B cell (primary cell): ENCODE results near the gene BDH1. TPM values are rescaled to one million over a fixed set of nuclear protein-coding genes. Genes with fewer than 3 reads are reported as not detected.

ENCODE experiments used
- ATAC-seq: fragments of 200-7000 bp; cut with Tn5 transposase; one replicate; pipeline ENCODE4 v1.10.0; 2021; ENCODE audit warnings: low read depth, mild to moderate bottlenecking, moderate number of reproducible peaks, moderate library complexity
- CTCF ChIA-PET: fragments of 350-600 bp; sonication (Branson Sonifier 250); formaldehyde crosslinking; loops from one replicate; lab custom pipeline; 2021; ENCODE audit warnings: antibody characterized with exemption, inconsistent platforms; lab: Charles Lee
- POLR2A ChIA-PET: fragments of 350-600 bp; sonication (Branson Sonifier 250); formaldehyde crosslinking; loops from one replicate; lab custom pipeline; 2021; ENCODE audit warnings: antibody characterized with exemption; lab: Charles Lee
- DNase-seq: peaks from one replicate; pipeline ENCODE4 v3.0.0; 2013
- H2AFZ ChIP-seq: 2 replicates; pipeline ENCODE4 v1.6.1; 2012; ENCODE audit warnings: mild to moderate bottlenecking, low read depth, low read length; ENCODE audit not compliant: insufficient read depth, poor library complexity, severe bottlenecking
- H3K27ac ChIP-seq, 2 donors: 1 replicate in 1 of 2; 2 replicates in 1 of 2; pipeline ENCODE4 v1.5.1; 2012 to 2013; ENCODE audit warnings: low read length in 2 of 2, mild to moderate bottlenecking in 2 of 2, moderate library complexity in 1 of 2
- H3K27me3 ChIP-seq, 4 experiments: fragments of 200-600 bp in 1 of 4; sonication (generic) in 1 of 4; replicated peaks in 1 of 4; 1 replicate in 2 of 4; 2 replicates in 2 of 4; pipeline versions ENCODE4 v1.6.1 to v1.7.0; 2013 to 2016; ENCODE audit warnings: low read length in 3 of 4, mild to moderate bottlenecking in 2 of 4, mixed read lengths in 1 of 4, moderate library complexity in 1 of 4; ENCODE audit not compliant: insufficient read depth in 4 of 4, control insufficient read depth in 3 of 4; ENCODE audit errors: control extremely low read depth in 1 of 4
- H3K36me3 ChIP-seq, 2 experiments: replicated peaks in 1 of 2; 1 replicate in 1 of 2; 2 replicates in 1 of 2; pipeline versions ENCODE4 v1.6.1 to v1.7.1; 2013; ENCODE audit warnings: low read length in 1 of 2; ENCODE audit not compliant: insufficient read depth in 2 of 2, control insufficient read depth in 1 of 2; ENCODE audit errors: control extremely low read depth in 1 of 2, extremely low read depth in 1 of 2
- H3K4me1 ChIP-seq, 2 donors: fragments of 200-600 bp in 1 of 2; sonication (generic) in 1 of 2; 1 replicate in 1 of 2; 2 replicates in 1 of 2; pipeline versions ENCODE4 v1.5.1 to v1.6.1; 2013 to 2017; ENCODE audit warnings: low read length in 2 of 2; ENCODE audit not compliant: control insufficient read depth in 2 of 2, insufficient read depth in 2 of 2
- H3K4me2 ChIP-seq: replicated peaks from 2 replicates; pipeline ENCODE3; 2012; ENCODE audit warnings: mild to moderate bottlenecking, low read depth, low read length; ENCODE audit not compliant: poor library complexity, severe bottlenecking
- H3K4me3 ChIP-seq, 5 experiments: fragments of 200-600 bp in 1 of 5; sonication (generic) in 1 of 5; 1 replicate in 3 of 5; 2 replicates in 2 of 5; pipeline versions ENCODE4 v1.5.1 to v1.7.0; 2011 to 2016; ENCODE audit warnings: low read length in 4 of 5, mild to moderate bottlenecking in 4 of 5, low read depth in 2 of 5, control low read depth in 1 of 5, moderate library complexity in 1 of 5; ENCODE audit not compliant: insufficient read depth in 1 of 5; ENCODE audit errors: control extremely low read depth in 1 of 5, extremely low read depth in 1 of 5
- H3K79me2 ChIP-seq: fragments of 200-600 bp; sonication (generic); one replicate; pipeline ENCODE4 v1.6.0; 2016; ENCODE audit warnings: low read length; ENCODE audit not compliant: control insufficient read depth, insufficient read depth
- H3K9ac ChIP-seq: fragments of 200-600 bp; sonication (generic); 2 replicates; pipeline ENCODE4 v1.6.1; 2017; ENCODE audit warnings: mild to moderate bottlenecking, low read length, moderate library complexity
- H3K9me3 ChIP-seq, 3 donors: one replicate each; pipeline versions ENCODE4 v1.6.1 to v1.7.1; 2013; ENCODE audit warnings: low read length in 2 of 3; ENCODE audit not compliant: control insufficient read depth in 2 of 3, insufficient read depth in 1 of 3; ENCODE audit errors: control extremely low read depth in 1 of 3
- H4K20me1 ChIP-seq: 2 replicates; pipeline ENCODE4 v1.6.0; 2012; ENCODE audit warnings: mild to moderate bottlenecking, low read length; ENCODE audit not compliant: insufficient read depth, control insufficient read depth, poor library complexity, severe bottlenecking
- H3K27ac Mint-ChIP-seq: one replicate; pipeline ENCODE4 v1.8.0; 2021; ENCODE audit warnings: mixed read lengths
- H3K27me3 Mint-ChIP-seq: one replicate; pipeline ENCODE4 v1.8.0; 2021; ENCODE audit warnings: mixed read lengths
- H3K4me1 Mint-ChIP-seq: one replicate; pipeline ENCODE4 v1.8.0; 2021; ENCODE audit warnings: mixed read lengths
- H3K4me3 Mint-ChIP-seq: one replicate; pipeline ENCODE4 v1.8.0; 2021; ENCODE audit warnings: mixed read lengths
- H3K9me3 Mint-ChIP-seq: one replicate; pipeline ENCODE4 v1.8.0; 2022; ENCODE audit warnings: mixed read lengths; ENCODE audit not compliant: insufficient read depth
- CTCF ChIP-seq: fragments of 200-600 bp; IDR thresholded peaks from one replicate; pipeline ENCODE4 v1.8.0; 2022; ENCODE audit warnings: antibody characterized with exemption, mild to moderate bottlenecking
- EZH2 ChIP-seq: IDR thresholded peaks from 2 replicates; pipeline ENCODE4 v1.6.1; 2012; ENCODE audit warnings: borderline replicate concordance, low read depth, mild to moderate bottlenecking, moderate library complexity, low read length; ENCODE audit not compliant: insufficient read depth, poor library complexity, severe bottlenecking
- WGBS: methylation state at CpG from one replicate; pipeline ENCODE4 v1.1.5; 2013; ENCODE audit warnings: missing lambda C conversion rate; ENCODE audit not compliant: insufficient coverage; 5-methylcytosine and 5-hydroxymethylcytosine counted together
- intact Hi-C: fragments of 100-400 bp; cut with micrococcal nuclease; formaldehyde crosslinking; loops from one replicate; pipeline ENCODE4 v1.10.0; 2022
- polyA plus RNA-seq: library from polyadenylated mRNA; depleted of rRNA; stranded (reverse); fragments of >200 nt; gene quantifications from 2 replicates; pipeline ENCODE4 v1.2.3, GENCODE V29; 2012
- total RNA-seq, 2 donors: library from RNA; stranded (reverse); fragments of 120-200 nt in 1 of 2; gene quantifications; 1 replicate in 1 of 2; 2 replicates in 1 of 2; pipeline versions ENCODE4 v1.2.3 to v1.2.4, GENCODE V29; 2013 to 2022

Gene BDH1
- total and polyA plus RNA-seq, 2 donors (not counting 1 experiment from before 2014, with no cell fraction given): 21.1 to 59.3 TPM

GRCh38 chr3:197465197-197465995 is 90.4 kb downstream of the BDH1 start:
- Histone ChIP-seq H3K4me1 (no peaks in the 10 kb centered on the region), H3K27me3 (peaks cover 0 to 10% (median 2%) of the 10 kb centered on the region in 4 experiments), H3K4me2 (no peak overlapping the region), H3K9me3 (no peaks in the 10 kb centered on the region), H4K20me1 (no peaks in the 10 kb centered on the region), H3K36me3 (no peaks in the 10 kb centered on the region), H3K4me3 (no peak overlapping the region), H3K79me2 (no peaks in the 10 kb centered on the region), H3K9ac (no peak overlapping the region), H2AFZ (no peak overlapping the region), H3K27ac (no peak overlapping the region)
- Mint-ChIP-seq H3K27ac (no peak overlapping the region), H3K4me1 (no peaks in the 10 kb centered on the region), H3K4me3 (no peak overlapping the region), H3K27me3 (peaks cover 35% of the 10 kb centered on the region), H3K9me3 (no peaks in the 10 kb centered on the region)
- ChIA-PET CTCF (no interaction called here), POLR2A (no interaction called here)
- intact Hi-C loops: no loop called here
- ATAC-seq: no peak
- DNase-seq: no peak
- 76% methylated on average over 9 of the region's 13 CpGs for WGBS
- TF ChIP-seq EZH2: no peak

GRCh38 chr3:197464794-197465193 is 91.0 kb downstream of the BDH1 start:
- intact Hi-C loops: no loop called here
- peaks cover 31% of the 10 kb centered on the region for H3K27me3 Mint-ChIP-seq
- DNase-seq (no peak), ATAC-seq (no peak)
- Histone ChIP-seq H2AFZ (no peak overlapping the region), H3K27ac (no peak overlapping the region), H3K9ac (no peak overlapping the region), H3K27me3 (peaks cover 0 to 10% (median 2%) of the 10 kb centered on the region in 4 experiments), H3K79me2 (no peaks in the 10 kb centered on the region), H3K4me1 (no peaks in the 10 kb centered on the region), H3K4me2 (no peak overlapping the region), H3K36me3 (no peaks in the 10 kb centered on the region), H3K4me3 (no peak overlapping the region), H4K20me1 (no peaks in the 10 kb centered on the region), H3K9me3 (no peaks in the 10 kb centered on the region)
- ChIA-PET CTCF (no interaction called here), POLR2A (no interaction called here)
- H3K4me3 Mint-ChIP-seq: no peak overlapping the region
- 64% methylated on average over 2 of the region's 9 CpGs for WGBS
- H3K9me3 Mint-ChIP-seq: no peaks in the 10 kb centered on the region
- H3K27ac Mint-ChIP-seq: no peak overlapping the region
- TF ChIP-seq CTCF: no peak
- no peaks in the 10 kb centered on the region for H3K4me1 Mint-ChIP-seq
